Stimulated activated CD8-positive, alpha-beta memory T cell treated with anti-CD3 and anti-CD28 coated beads, Interleukin-15, amount 100 ng/mL, for 24 hours (primary cell): Measurements from ENCODE around the gene DSEL.
A peak's percentile ranks its signal among the peaks of the same experiment; 100 is the strongest.

ENCODE experiments used
- DNase-seq: peaks from one replicate; pipeline ENCODE4 v3.0.0-alpha.2; 2020; ENCODE audit warnings: low read depth

Gene DSEL

DNA sequence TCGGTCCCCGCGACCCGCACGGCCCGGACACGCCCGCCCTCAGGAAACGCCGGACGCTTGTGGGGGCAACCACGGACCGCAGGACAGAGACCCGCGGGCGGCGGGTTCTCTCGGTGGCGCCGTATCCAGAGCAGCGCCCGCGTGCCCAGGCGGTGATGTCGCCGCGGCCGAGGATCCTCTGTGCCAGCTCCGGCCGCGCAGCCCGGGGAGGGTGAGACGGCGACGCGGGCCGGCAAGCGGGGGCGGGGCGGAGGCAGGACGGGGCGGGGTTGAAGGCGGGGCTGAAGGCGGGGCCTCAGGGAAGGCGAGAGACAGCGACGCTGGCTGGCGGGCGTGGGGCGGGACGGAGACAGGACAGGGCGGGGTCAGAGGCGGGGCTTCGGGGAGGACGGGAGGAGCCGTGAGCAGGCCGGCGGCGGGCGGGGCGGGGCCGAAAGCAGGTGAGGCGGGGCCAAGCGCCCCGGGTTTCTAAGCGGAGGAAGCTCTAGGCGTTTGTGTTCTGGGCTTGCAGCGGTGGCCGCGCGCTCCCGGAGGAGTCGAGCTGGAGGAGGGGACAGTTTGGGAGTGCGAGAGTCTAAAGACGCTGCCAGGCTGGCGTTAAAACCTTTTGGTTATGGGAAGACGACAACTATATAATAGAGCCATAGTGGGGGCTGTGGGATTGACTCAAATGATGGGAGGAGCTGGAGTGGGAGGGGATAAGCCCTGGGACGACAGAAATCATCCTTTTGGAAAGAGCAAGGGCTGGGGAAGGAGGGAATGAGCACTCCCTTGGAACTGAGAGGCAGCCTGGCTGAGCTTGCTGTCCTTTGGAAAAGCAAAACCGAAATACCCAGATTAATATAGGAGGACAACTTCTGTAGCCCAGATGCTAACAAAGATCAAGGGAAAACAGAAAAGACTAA lies at the start of gene DSEL:
Gene DSEL (minus strand): TSS at position 182 of the 905 bp plus-strand sequence. CDS start 2,112 bp downstream, outside the sequence.
- peak; percentile 99 for DNase-seq

DNA sequence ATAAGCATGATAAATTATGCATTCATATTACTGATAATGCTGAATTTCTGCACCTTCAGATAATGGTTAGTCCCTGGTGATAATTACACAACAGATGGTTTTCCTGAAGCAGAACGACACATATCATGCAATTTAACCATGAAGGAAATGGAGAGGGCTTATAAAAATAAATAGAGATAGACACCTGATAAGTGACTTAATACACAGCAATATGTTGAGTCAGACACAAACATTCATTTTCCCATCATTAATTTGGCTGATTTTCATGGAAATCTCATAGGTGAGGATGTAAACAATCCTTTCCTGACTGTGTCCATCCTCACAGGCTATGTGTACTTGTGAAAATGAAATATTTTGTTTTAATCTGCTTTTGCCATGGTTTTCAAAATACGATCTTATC lies 36.9 kb upstream of the DSEL start:
- no peak for DNase-seq

DNA sequence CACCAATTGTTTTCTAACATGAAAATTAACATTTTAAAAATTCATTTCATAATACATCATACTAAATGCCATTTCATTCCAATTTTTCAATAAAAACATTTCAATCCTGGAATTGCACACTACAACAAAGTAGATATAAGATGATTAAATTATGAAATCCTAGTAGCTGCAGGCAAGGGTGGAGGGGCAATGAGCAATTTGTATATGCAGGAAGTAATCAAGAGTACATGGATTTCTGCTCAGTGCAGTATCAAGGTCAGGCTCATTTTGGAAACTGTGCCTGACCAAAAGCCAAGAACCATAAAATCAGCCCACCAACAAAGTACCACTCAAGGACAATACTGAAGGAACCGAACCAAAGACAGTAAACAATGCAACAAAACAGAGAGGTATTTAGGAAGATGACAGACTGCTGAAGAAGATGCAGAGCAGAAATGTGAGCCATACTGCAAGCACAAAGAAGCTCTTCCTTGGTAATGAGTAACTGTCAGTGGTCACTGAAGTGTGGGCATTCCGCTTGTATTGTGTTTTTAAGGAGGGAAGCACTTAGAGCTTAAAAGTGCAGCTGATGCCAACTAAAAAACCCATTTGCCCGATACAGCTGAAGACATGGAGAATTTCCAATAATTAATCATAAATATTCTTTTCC lies 34.5 kb upstream of the DSEL start:
- no peak for DNase-seq

DNA sequence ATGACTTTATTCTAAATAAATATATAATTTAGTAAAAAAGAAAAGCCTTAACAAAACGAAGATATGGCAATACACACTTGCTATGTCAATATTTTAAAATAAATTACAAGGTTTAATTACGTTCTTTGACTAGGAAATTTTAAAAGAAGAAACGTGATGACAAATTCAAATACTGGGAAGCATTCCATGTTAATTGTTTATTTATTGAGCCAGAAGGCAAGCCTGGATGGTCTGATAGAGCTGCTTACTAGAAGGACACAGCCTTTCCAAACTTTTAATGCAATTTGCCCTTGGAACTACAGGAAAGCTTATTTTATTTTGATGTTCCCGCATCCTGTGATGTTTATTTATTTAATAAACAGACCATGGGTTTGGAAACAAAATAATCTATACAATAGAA lies 33.4 kb upstream of the DSEL start:
- no peak for DNase-seq

DNA sequence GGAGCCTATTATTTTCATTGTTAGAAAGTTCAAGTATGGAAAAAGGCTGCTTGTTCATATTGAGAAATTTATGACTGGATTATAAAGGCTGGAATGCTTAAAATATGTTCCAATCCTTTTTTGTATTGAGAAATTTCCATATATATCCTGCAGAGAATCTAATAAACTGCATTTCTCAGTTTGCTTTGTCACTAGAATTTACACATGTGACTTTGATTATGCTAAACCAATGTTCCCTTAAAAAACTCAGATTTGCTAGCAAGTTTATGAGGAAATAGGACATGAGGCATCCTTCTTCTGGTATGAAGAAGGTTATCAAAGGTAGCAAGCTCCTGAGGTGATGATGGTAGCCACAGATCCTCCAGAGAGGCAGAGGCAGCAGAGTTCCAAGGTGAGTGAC lies 29.2 kb upstream of the DSEL start:
- no peak for DNase-seq

DNA sequence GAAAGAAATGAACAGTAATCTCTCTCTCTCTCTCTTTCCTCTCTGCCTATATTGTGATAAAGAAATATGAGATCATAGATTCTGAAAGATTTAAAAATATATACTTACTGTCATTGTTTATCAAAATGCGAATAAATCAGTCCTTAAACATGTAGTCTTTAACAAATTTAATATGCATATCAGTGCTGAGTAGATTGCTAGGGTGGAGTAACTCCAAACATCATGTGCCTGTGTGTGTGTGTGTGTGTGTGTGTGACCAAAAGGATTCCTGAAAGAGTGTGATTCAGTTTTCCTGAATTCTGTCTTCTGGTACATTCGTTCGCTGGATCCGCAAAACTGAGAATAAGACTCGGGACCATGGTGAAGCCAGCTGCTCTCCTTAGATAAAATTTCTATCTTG lies 24.0 kb upstream of the DSEL start:
- no peak for DNase-seq

DNA sequence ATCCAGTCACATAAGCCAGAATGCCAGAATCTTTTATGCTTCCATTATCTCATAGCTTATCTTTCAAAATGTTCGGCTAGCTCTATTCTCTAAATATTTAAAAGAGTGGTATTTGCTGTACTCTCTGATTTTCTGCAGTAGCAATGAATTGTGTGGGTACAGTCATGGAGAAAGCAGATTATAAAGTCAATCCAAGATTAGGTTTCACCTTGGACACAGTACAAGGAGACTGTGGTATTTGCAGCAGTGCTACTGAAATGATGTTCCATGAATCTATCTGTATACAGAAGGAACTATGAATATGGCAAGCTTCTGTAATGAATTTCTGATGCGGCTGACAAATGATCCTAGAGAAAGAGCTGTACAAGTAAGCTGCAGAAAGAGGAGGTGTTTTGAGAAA lies 15.4 kb upstream of the DSEL start:
- DNase-seq, result no peak

DNA sequence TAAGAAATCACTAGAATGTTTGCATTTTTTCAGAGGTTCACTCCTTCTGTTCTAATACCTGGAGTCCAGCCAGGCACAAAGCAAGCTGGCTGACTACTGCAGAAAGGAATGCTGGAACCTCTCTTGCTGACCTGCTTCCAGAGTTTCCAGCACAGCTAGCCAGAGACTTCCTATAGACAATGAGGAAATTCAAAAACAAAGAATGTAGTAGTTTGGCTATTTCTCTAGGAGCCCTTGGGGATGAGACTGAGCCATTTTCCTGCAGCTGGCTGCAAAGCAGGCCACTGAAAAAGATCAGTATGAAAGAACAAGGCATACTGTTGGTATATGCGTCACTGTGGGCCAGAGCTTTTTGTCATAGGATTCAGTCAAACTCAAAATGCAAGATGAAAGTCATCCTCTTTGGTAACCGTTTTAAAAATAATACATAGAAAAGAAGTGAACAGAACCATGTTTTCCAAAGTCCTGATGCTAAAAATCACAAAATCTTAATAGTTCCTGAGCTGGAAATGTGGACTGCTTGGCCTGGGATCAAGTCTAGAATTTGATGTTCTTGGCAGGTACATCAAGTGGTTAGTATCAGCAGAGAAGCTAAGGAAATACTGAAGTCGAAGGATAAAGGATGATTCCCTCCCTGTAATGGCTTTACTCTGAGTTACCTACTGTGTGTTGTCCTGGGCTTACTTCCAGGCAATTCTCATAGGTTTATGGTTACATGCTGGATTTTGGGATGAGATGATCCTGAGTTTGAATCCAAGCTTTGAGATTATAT lies 9.0 kb upstream of the DSEL start:
- DNase-seq, result no peak

DNA sequence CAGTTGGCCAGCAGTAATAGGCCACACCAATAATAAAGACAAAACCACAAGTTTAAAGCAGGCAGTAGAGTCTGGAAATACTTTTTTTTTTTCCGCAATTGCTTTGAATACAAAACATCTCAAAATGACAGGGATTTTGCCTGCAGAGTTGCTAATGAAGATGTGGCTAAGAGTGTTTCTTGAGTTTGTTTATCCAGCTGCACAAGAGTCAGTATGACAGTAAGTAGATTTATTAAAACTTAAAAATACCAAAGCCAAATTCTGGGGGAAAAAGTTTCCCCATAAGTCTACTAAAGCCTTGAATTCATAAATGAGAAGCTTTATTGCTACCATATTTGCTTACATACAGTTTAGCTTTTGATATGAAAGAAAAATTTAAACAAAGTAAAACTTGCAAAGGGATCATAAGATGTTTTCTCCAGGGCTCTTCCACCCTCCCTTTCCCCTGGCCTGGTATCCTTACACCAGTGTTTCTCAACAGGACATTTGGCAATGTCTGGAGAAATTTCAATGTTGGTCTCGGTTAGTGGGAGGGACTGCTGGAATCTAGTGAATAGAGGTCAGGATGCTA lies 3.9 kb upstream of the DSEL start:
- DNase-seq, result no peak

DNA sequence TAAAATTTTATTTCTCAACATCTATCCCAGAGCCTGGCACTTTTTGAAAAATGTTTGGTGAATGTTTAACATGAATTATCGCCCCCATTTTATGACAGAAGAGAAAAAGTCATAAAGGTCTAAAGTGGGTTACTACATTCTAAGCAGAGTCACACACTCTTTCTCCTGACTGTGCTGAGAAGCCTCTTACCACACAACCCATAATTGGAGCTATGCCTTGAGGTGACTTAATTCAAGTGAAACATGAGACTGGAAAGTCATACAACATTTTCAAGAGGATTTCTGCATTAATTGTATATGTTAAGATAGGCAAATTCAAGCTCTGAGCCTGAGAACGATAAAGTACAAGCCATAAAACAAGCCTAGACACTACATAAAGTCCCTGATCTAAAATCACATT lies 3.1 kb upstream of the DSEL start:
- no peak for DNase-seq

DNA sequence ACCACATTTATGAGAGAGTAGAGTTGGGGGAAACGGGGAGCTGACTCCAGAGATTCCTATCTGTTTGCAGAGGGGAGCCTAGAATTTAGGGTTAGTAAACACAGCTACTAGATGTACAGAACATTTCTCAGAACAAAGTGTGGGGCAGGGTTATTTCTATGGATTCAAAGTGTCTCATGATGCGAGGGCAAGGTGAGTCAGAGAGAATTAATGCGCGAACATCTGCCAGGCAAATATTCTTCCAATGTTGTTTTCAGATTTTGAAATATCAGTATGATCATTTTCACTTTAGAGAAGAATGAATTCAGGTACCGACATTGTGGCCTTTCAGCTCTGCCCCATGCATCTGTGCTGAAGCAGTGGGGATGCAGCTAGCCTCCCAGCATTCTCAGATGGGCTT lies 2.0 kb upstream of the DSEL start:
- no peak for DNase-seq

DNA sequence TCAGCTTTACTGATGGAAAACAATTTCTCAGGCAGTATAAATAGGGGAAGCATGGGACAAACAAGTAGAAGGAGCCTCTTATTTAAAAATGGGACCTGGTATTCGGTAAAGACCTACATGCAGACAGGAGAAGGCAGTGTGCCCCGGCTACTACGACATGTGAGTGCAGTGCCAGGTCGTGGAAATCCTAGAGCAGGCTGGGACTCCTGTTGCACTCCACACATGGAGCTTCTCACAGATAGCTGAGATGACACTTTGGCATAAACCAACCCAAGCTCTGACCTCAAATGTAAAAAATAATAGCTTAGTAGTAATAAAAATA lies 885 bp upstream of the DSEL start:
- DNase-seq, result no peak

DNA sequence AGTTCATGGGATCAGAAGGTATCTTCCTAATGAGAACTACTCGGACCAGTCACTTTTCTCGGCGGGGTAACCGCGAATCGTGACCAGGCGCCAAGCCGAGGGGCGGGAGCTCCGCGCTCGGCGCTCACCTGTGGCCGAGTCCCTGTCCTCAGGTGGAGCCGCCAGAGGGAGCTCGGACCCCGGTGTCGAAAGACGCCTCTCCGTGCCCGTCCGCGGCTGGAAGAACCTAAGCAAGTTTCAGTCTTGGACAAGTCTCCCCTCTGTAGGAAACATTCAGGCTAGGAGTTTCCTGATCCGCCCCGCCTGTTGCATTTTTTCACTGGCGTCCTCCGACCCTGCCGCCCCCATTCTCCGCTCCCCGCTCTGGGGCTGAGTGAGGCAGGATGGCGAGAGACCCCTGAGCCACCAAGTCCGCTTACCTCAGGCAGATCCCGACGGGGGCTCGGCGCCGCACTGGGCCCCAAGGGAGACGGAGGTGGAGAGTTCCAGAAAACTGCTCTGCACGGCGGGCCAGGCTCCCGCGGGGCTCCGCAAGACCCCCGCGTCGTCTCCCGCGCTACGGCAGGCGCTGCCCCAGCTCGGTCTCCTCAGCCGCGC lies 480 bp downstream of the DSEL start:
- peak; percentile 14 for DNase-seq

DNA sequence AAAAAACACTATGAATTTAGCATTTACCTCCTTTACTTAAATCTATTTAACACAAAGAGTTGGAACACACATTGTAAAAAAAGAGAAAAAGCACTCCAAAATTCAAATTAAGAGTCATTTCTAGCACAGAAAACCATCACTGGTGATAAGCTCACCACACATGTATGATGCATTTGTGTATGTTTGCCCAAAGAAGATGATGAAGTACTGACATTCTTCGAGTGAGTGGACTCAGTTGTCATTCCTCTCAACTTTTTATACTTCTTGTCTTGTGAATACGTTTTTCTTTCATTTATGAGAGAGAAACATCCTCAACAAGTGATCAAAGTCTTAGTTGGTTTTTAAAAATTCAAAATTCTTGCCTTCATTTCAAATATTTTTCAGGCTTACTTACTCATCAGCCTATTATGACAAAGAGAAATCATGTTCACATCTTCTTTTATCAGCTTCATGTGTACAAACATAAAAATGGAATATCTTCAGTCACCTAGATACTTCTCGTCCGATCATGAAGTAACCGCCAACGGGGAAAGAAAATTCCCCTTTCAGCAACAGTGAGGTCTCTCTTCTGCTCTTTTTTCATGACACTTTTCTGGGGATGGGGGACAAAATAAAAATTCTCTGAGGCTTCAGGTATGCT lies 1.5 kb downstream of the DSEL start:
- no peak for DNase-seq

DNA sequence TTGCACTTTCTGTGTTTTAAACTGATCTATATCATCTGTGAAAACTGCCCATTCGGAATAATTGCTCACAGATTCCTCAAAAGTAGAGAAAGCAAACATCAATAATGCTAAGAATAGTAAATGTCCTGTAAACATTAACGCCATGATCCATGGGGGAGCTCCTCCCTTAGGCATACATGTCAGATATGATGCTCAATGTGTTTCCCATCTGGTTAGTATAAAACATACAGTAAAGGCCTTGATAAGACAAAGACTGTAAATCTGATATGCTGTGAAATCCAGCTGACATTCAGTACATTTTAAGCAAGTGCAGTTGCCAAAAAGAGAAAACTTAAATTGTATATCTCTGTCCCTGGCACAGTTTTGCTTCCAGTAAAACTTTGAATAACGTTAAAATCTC lies 2.1 kb downstream of the DSEL start:
- no peak for DNase-seq

DNA sequence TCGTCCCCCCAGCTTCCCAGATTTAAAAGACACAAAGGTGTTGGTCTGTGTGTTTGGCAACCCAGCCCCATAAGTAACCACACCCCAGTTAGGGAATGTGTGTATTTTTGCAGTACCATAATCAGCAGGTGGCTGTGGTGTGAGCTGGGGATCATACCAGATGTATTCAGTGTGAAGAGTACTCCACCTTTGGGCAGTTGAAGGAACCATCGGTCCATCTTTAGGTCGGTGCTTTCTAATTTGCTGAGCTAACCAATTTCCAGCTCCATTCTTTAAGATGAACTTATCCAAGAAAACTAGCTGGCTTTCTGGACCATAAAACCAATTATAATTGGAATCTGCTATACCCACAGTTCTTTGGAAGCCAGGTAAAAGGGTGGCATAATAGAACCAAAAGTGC lies 3.2 kb downstream of the DSEL start:
- DNase-seq, result no peak

DNA sequence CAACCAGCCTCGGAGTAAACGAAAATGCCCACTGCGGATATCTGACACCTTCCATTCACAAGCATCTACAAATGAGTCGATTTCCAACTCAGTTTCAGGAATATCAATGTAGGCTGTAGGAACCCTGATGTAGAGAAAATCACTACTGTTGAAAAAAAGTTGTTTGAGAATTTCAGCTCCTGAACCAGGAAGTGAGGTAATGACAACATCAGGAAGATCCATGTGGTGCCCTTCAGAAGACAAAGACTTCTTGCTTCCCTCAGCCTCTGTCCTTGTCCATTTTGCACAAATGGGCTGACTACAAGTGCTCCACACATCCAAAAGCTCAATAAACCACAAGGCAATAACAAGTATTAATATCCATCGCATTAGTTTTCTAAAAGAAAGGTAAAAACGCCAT lies 4.7 kb downstream of the DSEL start:
- DNase-seq, result no peak

DNA sequence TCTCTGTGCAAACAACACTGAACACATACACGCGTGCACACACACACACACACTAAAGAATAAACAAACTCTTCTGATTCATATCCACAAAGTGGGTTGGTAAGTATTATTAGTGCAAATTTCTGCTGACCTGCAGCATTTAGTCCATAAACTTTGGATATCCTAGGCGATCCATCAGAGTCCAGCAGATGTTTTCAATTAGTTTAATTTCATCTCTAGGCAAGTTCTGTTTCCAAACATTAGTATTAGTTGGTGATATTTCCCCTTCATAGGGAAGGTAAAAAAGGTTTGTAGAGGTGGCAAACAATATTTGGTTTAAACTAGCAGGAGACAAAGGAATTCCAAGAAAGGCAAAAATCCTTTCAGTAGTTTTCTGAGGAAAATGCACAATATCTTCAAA lies 5.7 kb downstream of the DSEL start:
- DNase-seq, result no peak

DNA sequence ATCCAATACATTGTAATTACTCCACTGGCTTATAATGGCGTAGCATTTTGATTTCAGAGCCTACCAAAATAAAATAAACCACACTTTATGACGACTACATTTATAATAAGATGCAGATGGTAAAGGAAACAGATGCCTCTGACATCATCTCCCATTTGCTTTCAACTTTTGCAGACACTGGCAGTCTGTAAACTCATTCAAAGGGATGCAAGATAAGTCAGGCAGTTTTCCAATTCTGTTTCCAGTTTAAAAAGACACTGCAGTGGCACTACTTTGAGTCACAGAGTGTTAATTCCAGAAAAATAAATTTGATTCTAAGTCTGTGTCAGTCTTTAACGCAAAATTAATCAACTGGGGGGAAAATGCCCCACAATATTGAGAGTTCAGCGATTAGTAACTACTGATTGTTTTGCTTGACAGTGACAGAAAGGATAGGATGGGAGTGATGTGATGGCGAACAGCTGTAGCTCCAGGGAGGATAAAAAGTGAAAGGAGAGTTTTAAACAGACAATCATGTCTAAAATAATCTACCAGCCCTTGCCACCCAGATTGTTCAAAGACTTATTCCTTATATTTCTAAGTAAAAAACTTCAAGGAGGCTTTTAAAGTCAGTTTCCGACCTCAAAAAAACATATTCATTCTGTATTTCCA lies 6.7 kb downstream of the DSEL start:
- DNase-seq, result no peak

DNA sequence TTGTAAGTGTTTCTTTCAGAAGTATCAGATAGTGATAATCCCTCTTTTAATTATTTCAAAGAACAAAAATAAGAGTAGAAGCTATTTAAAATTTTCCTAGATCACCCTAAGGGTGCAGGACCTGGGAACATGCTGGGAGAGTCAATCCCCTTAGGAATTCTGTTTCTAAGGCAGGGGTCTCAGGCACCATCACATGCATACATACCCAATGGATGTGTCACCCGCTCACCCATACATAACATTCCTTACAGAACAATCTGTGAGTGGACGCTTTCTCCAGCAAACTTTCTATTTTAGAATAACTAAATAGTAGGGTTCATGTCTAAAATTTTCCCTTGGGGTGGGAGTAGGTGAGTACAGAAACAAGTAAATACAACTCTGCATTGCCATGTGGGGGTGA lies 8.4 kb downstream of the DSEL start:
- DNase-seq, result no peak

DNA sequence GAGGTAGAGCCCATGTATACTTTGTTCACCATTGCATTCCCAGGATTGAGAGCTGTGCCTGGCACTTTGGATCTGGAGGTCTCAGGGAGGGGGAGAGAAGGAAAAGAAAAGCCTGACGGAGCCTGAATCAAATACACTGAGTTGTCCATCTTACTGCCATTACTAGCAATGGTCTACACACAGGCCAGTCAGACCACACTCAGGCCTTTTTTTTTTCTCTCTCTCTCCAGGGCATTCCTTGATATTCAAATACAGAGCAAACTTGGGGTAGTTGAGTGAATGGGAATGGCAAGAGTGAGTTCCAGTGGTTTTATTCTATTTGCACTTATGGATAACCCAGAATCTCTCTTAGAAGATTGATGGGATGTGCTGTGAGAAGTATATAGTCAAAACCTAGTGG lies 11.8 kb downstream of the DSEL start:
- DNase-seq, result no peak
